HL-60 (cell line): ENCODE data around the gene PLEKHA8.

Experiments
- GABPA ChIP-seq: IDR thresholded peaks from 2 replicates; pipeline ENCODE4 v1.6.1; 2012; ENCODE audit warnings: low read depth
- POLR2AphosphoS5 ChIP-seq: IDR thresholded peaks from 2 replicates; pipeline ENCODE4 v1.6.1; 2012; ENCODE audit warnings: low read depth
- TF ChIP-seq, protein P1 (sequence below): IDR thresholded peaks from 2 replicates; pipeline ENCODE4 v1.6.1; 2012; ENCODE audit warnings: low read depth; ENCODE audit not compliant: insufficient replicate concordance

GRCh38 chr7:30027065-30027456 is 1.2 kb upstream of the PLEKHA8 start:
- TF ChIP-seq GABPA, result no peak
- no peak for TF ChIP-seq POLR2AphosphoS5
- TF ChIP-seq, protein P1, sequence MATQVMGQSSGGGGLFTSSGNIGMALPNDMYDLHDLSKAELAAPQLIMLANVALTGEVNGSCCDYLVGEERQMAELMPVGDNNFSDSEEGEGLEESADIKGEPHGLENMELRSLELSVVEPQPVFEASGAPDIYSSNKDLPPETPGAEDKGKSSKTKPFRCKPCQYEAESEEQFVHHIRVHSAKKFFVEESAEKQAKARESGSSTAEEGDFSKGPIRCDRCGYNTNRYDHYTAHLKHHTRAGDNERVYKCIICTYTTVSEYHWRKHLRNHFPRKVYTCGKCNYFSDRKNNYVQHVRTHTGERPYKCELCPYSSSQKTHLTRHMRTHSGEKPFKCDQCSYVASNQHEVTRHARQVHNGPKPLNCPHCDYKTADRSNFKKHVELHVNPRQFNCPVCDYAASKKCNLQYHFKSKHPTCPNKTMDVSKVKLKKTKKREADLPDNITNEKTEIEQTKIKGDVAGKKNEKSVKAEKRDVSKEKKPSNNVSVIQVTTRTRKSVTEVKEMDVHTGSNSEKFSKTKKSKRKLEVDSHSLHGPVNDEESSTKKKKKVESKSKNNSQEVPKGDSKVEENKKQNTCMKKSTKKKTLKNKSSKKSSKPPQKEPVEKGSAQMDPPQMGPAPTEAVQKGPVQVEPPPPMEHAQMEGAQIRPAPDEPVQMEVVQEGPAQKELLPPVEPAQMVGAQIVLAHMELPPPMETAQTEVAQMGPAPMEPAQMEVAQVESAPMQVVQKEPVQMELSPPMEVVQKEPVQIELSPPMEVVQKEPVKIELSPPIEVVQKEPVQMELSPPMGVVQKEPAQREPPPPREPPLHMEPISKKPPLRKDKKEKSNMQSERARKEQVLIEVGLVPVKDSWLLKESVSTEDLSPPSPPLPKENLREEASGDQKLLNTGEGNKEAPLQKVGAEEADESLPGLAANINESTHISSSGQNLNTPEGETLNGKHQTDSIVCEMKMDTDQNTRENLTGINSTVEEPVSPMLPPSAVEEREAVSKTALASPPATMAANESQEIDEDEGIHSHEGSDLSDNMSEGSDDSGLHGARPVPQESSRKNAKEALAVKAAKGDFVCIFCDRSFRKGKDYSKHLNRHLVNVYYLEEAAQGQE, result no peak
